GM21447 (cell line): ENCODE data around the gene UBE2D2.

Source experiments
- ATAC-seq: cut with Tn5 transposase; IDR thresholded peaks from one replicate; pipeline ENCODE4 v1.9.1; 2021; ENCODE audit not compliant: unreplicated experiment

Gene UBE2D2

DNA sequence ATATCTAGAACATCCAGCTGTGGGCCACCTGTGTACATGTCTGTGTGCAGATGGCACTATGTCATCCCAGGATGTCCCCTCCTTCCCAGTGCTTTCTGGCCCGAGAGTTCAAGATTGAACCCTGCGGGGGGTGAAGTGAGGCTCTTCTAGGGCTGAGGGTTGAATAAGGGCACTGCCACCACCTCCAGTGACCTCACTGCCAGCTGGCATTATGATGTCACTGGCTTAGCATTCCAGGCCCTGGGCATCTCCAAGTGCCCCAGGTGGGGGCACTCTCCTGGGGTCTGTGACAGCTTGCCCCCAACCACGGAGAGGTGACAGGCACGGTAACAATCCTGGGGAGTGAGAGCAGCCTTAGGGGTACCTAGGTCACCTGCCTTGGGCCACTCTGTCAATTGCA lies 114.1 kb downstream of the UBE2D2 start:
- no peak for ATAC-seq

DNA sequence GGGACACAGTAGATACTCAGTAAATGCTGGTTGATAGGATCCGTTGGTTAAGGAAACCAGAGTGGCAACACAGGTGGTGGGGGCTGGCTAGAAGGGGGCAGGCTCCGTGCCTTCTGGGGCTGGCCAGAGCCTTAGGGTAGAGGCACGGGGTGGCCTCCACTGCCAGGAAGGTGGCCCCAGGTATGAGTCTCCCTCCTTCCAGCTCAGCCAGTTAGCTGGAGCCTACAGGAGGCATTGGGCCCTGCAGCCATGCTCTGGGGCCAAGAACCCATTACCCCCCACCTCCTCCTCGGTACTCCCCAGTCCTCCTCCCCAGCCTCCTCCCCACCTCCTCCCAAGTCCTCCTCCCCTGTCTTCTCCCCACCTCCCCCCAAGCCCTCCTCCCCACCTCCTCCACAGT lies 114.7 kb downstream of the UBE2D2 start:
- no peak for ATAC-seq

DNA sequence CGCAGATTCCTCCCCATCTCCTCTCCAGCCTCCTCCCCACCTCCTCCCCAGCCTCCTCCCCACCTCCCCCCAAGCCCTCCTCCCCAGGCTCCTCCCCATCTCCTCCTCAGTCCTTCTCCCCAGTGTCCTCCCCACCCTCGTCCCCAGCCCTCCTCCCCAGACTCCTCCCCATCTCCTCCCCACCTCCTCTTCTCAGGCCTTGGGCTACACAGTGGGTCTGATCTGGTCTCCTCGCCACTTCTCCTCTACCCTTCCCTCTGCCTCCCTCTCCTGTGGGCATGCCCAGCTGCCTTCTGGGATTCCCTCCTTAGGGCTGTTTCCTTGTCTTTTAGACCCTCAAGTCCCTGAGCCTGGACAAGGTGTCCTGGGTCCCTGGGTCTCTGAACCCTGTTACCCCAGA lies 115.3 kb downstream of the UBE2D2 start:
- ATAC-seq = no peak

DNA sequence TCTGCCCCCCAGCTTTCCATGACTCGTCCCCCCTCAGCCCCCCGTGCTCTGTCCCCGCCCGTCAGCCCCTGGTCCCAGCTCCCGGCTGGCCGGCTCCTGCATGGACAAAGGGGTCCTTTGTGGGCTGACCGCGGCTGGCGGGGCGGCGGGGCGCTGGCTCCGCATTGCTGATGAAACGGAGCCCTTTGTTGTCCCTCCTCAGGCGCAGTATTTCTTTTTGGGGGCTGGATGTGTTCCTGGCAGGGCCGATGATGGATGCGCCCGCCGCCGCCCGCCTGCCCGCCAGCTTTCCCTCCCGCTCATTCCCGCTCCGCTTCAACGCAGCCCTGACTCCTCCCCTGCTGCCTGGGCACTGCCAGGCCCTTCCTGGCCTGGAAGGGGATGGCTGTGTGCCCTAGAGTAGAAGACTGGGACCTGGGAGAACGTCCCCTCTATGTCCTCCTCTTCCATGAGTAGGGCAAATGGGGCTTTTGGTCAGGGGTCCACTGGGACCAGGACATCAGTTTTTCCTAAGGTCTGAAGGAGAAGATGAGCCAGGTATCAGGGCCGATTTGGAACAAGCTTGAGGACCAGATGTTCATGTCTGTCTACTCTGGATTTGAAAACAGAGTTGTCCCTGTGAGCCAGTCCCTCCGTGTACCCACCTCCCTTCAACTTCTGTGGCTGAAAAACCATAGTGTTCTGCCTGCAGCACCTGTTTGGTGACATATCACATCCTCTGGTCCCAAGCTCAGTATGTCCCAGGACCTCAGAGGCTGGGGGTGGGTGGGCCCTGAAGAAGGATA lies 116.0 kb downstream of the UBE2D2 start:
- no peak for ATAC-seq
